OCI-M2 (cell line): Measurements from ENCODE around the gene CTDP1.

Experiments used
- DNase-seq: peaks from one replicate; lab custom pipeline; 2025; ENCODE audit not compliant: unreplicated experiment; lab: John Stamatoyannopoulos, UW

Gene CTDP1

GRCh38 chr18:79790996-79791972 lies 111.7 kb downstream of the CTDP1 start:
- no peak for DNase-seq

GRCh38 chr18:79792096-79792987 lies 112.7 kb downstream of the CTDP1 start:
- DNase-seq, result no peak

GRCh38 chr18:79792988-79793355 lies 113.4 kb downstream of the CTDP1 start:
- DNase-seq, result no peak

- DNase-seq, result no peak
Observed at GRCh38 chr18:79794846-79795245, 115.2 kb downstream of the CTDP1 start.

GRCh38 chr18:79795446-79795845 lies 115.8 kb downstream of the CTDP1 start:
- no peak for DNase-seq

GRCh38 chr18:79796016-79796415 lies 116.4 kb downstream of the CTDP1 start:
- DNase-seq, result no peak

GRCh38 chr18:79796531-79797405 lies 117.2 kb downstream of the CTDP1 start:
- DNase-seq, result no peak

- no peak for DNase-seq
Observed at GRCh38 chr18:79797518-79798345, 118.1 kb downstream of the CTDP1 start, which contains the start of gene KCNG2. KCNG2 (plus strand) TSS chr18:79797938; CDS start chr18:79863668, 65,730 bp downstream.

- DNase-seq, result no peak
Observed at GRCh38 chr18:79798346-79798998, 118.9 kb downstream of the CTDP1 start.

GRCh38 chr18:79798999-79799370 lies 119.4 kb downstream of the CTDP1 start:
- no peak for DNase-seq

GRCh38 chr18:79799619-79800370 lies 120.2 kb downstream of the CTDP1 start:
- DNase-seq, result no peak

- DNase-seq, result no peak
Observed at GRCh38 chr18:79800371-79801180, 121.0 kb downstream of the CTDP1 start.

GRCh38 chr18:79801217-79801616 lies 121.6 kb downstream of the CTDP1 start:
- DNase-seq, result no peak

GRCh38 chr18:79801641-79802040 lies 122.0 kb downstream of the CTDP1 start:
- DNase-seq, result no peak

GRCh38 chr18:79802298-79802697 lies 122.7 kb downstream of the CTDP1 start:
- no peak for DNase-seq

- DNase-seq, result no peak
Observed at GRCh38 chr18:79803611-79804051, 124.0 kb downstream of the CTDP1 start.
